GM19324 (cell line): ENCODE data around the gene PPIL6.
"Not testable (repeated sequence)": the region's sequence is repeated elsewhere in the genome, so short reads cannot be mapped to it uniquely, and the experiment has no call there.

Source experiments
- ATAC-seq: cut with Tn5 transposase; IDR thresholded peaks from one replicate; pipeline ENCODE4 v1.9.1; 2021; ENCODE audit warnings: mild to moderate bottlenecking, moderate library complexity; ENCODE audit not compliant: unreplicated experiment, low FRiP score

The PPIL6 gene

DNA sequence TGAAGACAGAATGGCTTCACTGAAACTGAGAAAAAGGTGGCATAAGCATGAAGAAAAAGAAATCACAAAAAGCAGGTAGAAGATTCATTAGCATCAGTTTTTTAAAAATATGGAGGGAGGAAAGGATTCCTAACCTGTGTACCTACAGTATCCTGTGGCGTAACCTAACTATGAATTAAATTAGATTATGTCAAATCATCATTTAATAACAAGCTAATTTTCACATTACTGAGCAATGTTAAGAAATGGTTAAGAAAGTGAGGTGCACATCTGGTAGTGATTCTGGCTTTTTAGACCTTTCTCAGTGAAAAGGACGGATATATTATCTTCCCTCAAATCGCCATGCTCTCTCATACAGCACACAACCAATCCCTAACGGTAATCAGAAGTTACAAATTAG, 70.7 kb downstream of the PPIL6 start:
- no peak for ATAC-seq

DNA sequence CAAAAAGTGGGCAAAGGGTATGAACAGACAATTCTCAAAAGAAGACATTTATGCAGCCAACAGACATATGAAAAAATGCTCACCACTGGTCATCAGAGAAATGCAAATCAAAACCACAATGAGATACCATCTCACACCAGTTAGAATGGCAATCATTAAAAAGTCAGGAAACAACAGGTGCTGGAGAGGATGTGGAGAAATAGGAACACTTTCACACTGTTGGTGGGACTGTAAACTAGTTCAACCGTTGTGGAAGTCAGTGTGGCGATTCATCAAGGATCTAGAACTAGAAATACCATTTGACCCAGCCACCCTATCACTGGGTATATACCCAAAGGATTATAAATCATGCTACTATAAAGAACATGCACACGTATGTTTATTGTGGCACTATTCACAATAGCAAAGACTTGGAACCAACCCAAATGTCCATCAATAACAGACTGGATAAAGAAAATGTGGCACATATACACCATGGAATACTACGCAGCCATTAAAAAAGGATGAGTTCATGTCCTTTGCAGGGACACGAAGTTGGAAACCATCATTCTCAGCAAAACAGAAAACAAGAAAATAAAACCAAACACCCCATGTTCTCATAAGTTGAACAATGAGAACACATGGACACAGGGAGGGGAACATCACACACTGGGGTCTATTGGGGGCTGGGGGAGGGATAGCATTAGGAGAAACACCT, 75.9 kb downstream of the PPIL6 start:
- not testable (repeated sequence) for ATAC-seq

DNA sequence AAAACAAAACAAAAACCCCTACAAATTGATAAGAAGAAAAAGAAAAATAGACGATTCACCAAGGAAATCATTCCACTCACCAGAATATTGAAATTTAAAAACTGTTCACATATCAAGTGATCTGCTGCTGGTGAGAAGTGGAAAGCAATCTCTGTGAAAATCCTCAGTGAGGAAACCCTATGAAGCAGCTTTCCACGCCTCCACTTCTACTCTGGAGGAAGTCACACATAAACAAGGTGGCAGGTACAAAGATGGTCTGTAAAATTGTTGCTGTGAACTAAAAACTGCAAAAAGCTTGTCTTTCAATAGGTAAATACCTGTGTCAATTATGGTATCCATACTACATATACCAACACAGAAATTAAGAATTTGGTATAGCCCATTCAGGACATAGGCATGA, 76.7 kb downstream of the PPIL6 start:
- no peak for ATAC-seq

DNA sequence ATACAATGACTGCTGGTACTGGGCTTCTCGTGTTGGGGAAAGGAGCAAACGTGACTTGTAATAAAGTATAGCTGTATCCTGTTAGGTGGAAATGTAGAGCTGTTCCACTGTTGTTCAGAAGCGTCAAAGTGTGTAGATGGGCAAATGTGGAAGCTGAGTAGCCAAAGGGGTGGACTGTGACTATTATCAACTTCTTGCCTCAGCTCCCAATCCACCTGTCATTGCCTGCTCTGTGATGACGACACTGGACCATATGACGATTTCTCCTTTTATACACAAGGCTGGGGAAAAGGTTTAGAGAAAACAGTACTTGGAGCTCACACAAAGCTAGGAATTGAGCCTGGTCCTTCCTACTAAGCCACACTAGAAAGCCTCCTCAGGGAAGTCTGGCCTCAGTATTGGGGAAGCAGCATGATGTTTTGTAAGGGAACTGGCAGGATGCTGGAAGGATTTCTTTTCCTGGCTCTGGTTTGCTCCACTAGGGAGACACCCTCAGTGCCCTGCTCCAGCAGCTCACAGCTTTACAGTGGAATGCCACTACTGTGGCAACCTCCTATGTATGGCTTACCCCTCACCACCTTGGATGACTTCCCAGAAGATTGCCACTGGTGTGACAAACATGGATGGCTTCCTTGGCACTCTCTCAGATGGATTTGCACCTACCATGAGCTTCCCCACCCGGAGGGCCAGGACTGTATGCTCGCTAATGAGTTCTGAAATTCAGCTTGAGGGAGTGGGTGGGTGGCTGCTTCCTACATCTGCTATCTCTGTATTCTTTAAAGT, 78.1 kb downstream of the PPIL6 start:
- ATAC-seq = no peak

DNA sequence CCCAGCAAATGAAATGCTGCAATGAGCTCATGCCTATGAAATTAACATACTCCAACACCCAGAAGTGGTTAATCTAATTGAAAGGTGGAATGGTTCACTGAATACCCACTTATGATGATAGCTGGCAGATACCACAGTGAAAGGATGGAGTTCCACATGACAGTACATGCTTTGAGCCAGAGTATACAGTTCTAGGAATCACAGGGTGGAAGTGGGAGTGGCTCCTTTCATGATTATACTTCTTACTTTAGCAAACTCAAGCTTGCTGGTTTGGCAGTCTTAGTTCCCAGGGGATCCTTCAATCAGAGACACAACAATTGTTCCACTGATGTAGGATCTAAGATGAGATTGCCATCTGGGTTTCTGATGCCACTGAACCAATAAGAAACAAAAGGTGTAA, 79.6 kb downstream of the PPIL6 start:
- ATAC-seq = no peak

DNA sequence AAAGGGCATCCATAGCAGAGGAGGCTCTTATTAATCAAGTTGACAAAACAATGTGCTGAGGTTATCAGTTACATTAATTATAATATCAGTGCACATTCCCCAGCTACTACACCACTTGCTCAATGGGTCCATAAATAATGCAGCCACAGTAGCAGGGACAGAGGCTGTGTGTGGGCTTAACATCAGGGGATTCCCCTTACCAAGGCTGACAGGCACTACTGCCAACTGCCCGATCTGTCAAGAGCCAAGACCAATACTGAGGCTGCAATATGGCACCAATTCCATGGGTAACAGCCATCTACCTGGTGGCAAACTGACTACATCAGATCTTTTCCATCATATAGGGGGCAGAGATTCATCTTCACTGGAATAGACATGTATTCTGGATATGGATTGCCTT, 80.1 kb downstream of the PPIL6 start:
- no peak for ATAC-seq

DNA sequence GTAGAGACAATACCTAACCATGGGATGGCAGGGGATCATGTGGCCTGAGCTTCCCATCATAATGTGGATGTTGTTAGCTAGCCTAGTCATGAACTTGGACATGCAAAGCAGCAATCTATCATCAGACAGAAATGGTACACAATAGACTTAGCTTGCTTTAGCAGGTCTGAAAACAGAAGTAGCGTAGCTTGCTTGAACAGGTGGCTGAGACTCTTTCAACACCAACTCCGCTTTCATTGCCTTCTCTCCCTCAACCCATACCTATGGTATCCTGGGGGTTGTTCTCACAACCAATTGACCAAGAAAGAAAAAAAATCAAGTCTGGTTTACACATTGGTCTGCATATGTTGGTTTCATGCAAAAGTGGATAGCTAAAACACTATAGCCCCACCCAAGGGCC, 81.2 kb downstream of the PPIL6 start:
- no peak for ATAC-seq

DNA sequence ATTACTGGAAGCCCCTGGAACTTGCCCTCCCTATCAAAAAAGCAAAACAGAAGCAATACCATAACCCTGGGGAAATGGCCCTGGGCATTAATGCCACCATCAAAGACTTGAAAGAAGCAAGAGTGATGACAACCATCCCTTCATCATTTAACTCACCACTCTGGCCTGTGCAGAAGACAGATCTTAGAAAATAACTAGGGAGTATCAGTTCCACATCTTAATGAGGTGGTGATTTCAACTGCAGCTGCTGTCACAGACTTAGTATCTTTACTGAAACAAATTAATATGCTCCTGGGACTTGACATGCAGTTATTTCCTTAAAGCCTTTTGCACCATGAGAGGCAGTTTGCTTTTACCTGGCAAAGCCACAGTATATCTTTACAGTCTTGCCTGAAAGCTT, 82.2 kb downstream of the PPIL6 start:
- ATAC-seq = no peak

DNA sequence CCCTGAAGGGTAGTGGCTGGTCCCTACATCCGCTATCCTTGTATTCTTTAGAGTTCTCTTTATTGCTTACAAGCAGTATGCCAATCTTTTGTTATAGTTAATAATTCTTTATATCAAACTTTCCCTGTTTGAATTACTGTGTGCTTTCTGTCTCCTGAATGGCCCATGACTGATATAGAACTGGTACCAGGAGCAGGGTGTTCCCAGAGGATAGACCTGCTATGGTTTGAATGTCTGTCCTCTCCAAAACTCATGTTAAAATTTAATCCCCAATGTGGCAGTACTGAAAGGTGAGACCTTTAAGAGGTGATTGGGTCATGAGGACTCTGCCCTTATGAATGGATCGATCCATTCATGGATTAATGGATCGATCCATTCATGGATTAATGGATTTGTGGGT, 84.2 kb downstream of the PPIL6 start:
- ATAC-seq = no peak

DNA sequence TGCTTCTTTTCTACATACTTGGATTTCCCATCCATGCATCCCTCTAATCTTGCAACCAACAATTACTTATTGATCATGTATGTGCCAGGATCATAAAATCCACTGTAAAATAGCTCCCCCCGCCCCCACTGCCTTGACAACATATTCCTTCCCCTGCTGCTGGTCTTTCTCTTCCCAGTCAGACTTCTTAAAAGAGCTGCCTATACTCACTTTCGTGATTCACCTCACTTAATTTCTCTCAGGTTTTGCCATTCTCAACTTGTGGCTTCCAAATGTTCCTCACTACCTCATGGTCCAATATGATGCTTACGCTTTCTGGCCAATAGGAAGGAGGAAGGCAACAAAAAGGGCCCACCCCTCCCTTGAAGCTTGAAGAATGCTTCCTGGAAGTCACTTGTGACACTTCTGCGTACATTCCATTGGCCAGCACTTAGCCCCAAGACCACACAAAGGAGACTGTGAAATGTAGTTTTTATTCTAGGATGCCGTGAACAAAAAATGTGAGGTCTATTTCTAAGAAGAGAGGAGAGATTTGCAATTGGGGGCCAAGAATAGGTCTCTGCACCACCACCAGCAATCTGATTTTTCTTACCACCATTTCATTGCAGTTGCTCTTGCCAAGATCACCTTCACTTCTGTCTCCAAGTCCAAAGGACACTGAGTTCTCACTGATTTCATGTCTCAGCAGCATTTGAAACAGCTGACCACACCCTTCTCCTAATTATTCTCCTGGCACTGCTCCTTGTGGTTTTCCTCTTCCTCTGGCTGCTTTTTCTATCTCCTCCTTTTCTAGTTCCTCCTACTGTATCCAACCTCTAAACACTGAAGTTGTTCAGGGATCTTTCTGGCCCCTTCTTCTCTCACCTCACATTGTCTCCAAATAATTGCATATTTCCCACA, 88.9 kb downstream of the PPIL6 start:
- ATAC-seq = no peak

DNA sequence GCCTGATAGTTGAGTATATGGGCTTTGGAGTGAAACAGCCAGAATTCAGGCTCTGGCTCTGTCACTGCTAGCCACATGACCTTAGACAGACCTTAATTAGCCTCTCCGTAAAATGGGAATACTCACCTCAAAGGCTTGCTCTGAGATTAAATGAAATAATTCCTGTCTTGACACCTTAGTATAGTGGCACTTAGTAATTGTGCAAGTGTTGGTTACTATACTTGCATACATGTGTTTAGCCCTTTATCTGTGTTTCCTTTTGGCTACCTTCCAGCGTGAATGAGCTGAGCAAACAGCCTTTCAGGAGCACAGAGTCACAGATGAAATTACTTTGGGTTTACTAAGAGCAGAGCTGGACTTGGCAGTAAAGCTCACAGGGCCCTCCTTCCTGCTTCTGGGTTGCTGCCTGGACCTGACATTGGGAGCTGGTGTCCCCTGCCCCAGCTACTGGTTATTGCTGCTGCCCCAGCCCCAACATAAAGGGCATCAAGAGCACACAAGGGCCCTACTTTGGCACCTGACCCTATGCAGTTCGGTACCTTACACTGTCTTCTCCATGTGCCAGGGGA, 90.9 kb downstream of the PPIL6 start:
- ATAC-seq = no peak

DNA sequence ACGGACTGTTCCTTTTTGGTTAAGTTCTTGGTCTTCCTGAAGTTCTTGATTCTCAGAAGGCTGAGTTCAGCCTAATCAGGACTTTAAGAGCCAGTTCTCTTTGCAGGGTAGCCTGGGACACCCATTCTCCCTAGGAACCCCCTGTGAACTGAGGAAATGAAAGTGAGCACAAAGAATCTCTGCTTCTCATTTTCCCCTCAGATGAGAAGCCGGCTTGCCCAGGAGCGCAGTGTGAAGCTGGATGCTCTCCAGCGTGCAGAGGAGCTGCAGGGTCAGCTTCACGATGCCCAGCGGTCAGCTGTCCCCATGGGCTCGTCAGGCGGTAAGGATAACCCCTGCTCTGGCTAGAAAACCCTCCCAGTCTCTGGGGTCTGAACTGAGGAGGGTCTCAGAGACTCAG, 92.2 kb downstream of the PPIL6 start:
- no peak for ATAC-seq

DNA sequence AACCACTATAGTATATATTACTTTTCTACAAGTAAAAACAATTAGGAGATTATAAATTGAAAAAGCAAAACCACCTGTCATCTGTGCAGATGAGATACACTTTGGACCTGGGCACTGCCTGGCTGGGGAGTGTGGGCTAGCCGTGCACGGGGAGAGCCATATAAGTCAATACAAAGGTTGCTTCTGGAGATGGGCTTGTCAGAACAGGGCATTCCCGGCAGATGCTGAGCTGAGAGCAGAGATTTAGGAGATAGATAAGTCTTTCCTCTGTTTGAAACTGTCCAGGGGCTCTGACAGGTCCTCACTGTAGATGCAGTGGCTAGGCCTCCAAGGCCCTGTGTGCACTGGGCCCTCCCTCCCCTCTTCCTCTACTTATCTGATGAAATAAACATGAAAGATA, 92.6 kb downstream of the PPIL6 start:
- ATAC-seq = no peak

DNA sequence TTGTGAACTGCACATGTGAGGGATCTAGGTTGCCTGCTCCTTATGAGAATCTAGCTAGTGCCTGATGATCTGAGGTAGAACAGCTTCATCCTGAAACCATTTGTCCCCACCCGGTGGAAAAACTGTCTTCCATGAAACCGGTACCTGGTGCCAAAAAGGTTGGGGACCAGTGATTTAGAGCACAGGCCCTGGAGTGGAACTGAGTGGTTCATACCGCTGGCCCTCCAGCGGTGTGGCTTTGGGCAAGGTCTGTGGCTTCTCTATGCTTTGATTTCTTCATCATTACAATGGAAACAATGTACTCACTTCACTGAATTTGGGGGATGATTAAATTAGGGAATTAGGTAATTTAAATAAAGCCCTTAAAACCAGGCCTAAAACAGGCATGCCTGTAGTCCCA, 94.4 kb downstream of the PPIL6 start:
- no peak for ATAC-seq

DNA sequence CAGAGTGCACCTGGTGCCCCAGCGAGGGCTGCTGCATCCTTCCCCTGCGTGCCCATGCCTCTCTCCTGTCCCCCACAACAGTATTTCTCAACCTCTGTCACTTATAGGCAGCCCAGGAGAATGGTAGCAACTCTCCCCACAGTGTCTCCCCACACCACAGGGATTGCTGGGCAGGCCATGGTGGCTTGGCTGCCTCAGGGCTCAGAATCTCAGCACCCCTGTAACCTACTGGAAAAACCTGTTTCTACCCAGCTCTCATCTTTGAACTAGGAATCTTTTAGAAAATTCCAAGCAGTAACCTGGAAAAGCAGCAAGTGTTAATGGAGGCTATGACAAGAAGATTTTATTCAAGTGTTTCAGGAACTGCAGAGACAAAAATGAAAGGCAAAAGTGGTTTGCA, 96.2 kb downstream of the PPIL6 start:
- ATAC-seq = no peak

DNA sequence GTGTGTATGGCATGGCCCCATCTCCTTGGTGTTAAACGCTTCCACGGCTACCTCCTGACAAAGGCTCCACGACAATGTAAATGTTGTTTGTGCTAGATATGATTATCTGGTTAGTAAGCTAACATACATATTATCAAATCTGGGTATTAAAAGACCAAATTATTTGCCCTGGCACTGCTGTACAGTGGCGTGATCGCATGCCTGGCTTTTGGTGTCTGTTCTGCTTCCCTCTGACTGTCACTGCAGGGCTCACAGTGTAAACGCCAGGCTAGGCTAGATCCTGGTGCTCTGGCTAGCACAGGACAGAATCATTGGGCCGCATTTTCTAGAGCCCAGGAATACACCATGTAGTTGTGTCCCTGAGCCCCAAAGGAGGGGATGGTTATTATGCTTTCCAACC, 96.9 kb downstream of the PPIL6 start:
- no peak for ATAC-seq

DNA sequence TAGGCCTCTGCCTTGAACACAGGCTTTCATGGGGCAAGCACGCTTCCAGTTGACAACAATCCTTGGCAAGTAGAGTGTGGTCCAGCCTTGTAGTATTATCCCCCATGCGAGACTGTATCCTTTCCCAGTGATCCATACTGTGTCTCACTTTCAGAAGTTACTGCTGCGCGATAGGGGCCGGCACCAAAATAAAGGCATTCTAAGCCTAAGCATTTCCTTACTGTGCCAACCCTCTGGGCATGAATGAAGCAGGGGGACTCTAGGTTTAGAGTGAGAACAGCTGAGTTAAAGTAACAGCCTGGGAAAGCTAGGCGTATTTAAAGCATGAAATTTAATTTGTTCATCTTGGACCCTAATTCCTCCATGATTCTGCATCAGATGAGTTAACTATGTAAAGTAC, 97.5 kb downstream of the PPIL6 start:
- ATAC-seq = no peak

DNA sequence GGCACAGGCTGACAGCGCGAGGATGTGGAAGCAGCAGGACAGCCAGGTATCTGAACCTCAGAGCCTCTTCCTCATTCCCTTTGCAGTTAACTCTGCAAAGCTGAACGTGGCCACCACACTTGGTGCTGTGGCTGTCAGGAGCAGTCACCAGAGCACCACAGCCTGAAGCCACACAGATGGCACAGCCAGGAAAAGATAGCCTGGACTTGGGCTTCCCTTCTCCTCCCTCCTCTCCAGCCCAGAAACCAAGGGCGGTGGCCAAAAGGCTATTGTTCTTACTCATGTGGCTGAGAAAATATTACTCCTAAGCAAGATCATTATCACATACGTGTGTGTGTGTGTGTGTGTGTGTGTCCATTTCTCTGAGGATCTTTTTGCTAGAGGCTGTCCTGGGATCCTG, 97.9 kb downstream of the PPIL6 start:
- no peak for ATAC-seq

DNA sequence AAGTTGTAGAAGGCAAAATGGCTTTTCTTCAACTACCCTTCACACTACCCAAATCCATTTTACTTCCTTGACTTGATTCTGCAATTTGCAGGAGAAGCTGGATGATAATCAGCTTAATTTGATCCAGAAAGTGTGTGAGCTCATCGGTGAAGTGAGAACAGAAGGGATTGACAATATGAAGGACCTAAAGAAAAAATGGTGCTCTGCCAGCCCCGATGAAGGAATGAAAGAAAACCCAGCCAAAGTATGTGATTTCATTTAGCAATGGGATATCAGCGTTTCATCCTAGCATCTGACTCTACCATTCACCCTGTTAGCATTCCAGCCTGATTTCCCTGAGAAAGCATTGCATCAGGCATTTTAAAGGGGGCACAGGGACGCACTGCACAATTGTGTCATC, 99.6 kb downstream of the PPIL6 start:
- ATAC-seq = no peak
